GM12865 (cell line): ENCODE data around the gene SEC24A.
"Not testable (repeated sequence)": the region's sequence is repeated elsewhere in the genome, so short reads cannot be mapped to it uniquely, and the experiment has no call there.

ENCODE experiments used
- DNase-seq: peaks from one replicate; pipeline ENCODE4 v3.0.0; 2010; ENCODE audit warnings: low read depth
- H3K4me3 ChIP-seq: 2 replicates; pipeline ENCODE4 v1.5.1; 2011; ENCODE audit warnings: mild to moderate bottlenecking, low read depth, low read length, control low read depth
- CTCF ChIP-seq: IDR thresholded peaks from 2 replicates; pipeline ENCODE4 v1.5.1; 2011; ENCODE audit warnings: low read length, control low read depth, low read depth, inconsistent platforms; ENCODE audit not compliant: insufficient read depth; ENCODE audit errors: missing control alignments

The SEC24A gene

GRCh38 chr5:134626369-134627014, 22.1 kb upstream of the SEC24A start:
- no peak overlapping the region for H3K4me3 ChIP-seq
- no peak for DNase-seq
- no peak for TF ChIP-seq CTCF

- no peak for DNase-seq
Measured at GRCh38 chr5:134634227-134634626, 14.4 kb upstream of the SEC24A start.

GRCh38 chr5:134635366-134635765, 13.2 kb upstream of the SEC24A start:
- not testable (repeated sequence) for DNase-seq, H3K4me3 ChIP-seq

More at GRCh38 chr5:134634227-134634626, 14.4 kb upstream of the SEC24A start:
- no peak overlapping the region for H3K4me3 ChIP-seq
- no peak for TF ChIP-seq CTCF

GRCh38 chr5:134637116-134637721, 11.4 kb upstream of the SEC24A start:
- DNase-seq: no peak
- H3K4me3 ChIP-seq: no peak overlapping the region
- TF ChIP-seq CTCF: no peak

GRCh38 chr5:134638760-134639201, 9.8 kb upstream of the SEC24A start:
- no peak for DNase-seq
- TF ChIP-seq CTCF: no peak
- H3K4me3 ChIP-seq: no peak overlapping the region

GRCh38 chr5:134642931-134643530, 5.6 kb upstream of the SEC24A start:
- peak; percentile 86 for DNase-seq
- TF ChIP-seq CTCF: no peak

GRCh38 chr5:134647750-134648424, 698 bp upstream of the SEC24A start:
- no peak for TF ChIP-seq CTCF
- DNase-seq: peak; percentile 69
- peak overlapping the region; percentile 93 for H3K4me3 ChIP-seq

More at GRCh38 chr5:134642931-134643530, 5.6 kb upstream of the SEC24A start:
- H3K4me3 ChIP-seq: peak overlapping the region; percentile 37
